K562 (cell line): ENCODE measurements around the gene GYG2. TPM values are rescaled to one million over a fixed set of nuclear protein-coding genes. Genes with fewer than 3 reads are reported as not detected.
"Not testable (repeated sequence)": the region's sequence is repeated elsewhere in the genome, so short reads cannot be mapped to it uniquely, and the experiment has no call there.

Source experiments
- ATAC-seq: fragments of 200-7000 bp; cut with Tn5 transposase; 3 replicates; pipeline ENCODE4 v1.9.1; 2020; ENCODE audit warnings: moderate library complexity
- BruUV-seq: library from RNA; stranded (reverse); fragments of 400-500 nt; replicated peaks from 2 replicates; lab custom pipeline; 2021; lab: Mats Ljungman, UMichigan
- CTCF ChIA-PET: fragments of 300-600 bp; formaldehyde crosslinking; extraction: SDS; loops from one replicate; lab custom pipeline; 2021; ENCODE audit warnings: low intra/inter-chr PET ratio; lab: Yijun Ruan, JAX
- POLR2A ChIA-PET: fragments of 300-600, 350-650 bp; sonication (Branson Sonifier 250); formaldehyde crosslinking; extraction: SDS; loops from one replicate; lab custom pipeline; 2021; ENCODE audit warnings: antibody characterized with exemption, inconsistent platforms; lab: Yijun Ruan, JAX
- DNase-seq, 4 experiments: peaks; one replicate each; pipeline versions ENCODE4 v3.0.0 to v3.0.0-alpha.2; 2011 to 2018; ENCODE audit warnings: low spot score in 3 of 4, mixed read lengths in 3 of 4; ENCODE audit errors: extremely low read depth in 1 of 4
- FAIRE-seq: peaks from 2 replicates; lab custom pipeline; 2011; peaks lifted over from hg19 to GRCh38; lab: Jason Lieb, UNC
- H2AFZ ChIP-seq: 2 replicates; pipeline ENCODE4 v1.6.0; 2011; ENCODE audit warnings: low read depth, low read length, control low read depth, inconsistent platforms
- H3K27ac ChIP-seq: fragments of 200-600 bp; 3 replicates; pipeline ENCODE4 v1.8.0; 2011; ENCODE audit warnings: low read depth, mild to moderate bottlenecking, control low read depth, inconsistent platforms, low read length, moderate library complexity, mixed read lengths; ENCODE audit errors: extremely low read depth
- H3K27me3 ChIP-seq, 2 experiments: fragments of 300-600 bp in 1 of 2; 2 replicates in 1 of 2; 3 replicates in 1 of 2; pipeline versions ENCODE4 v1.6.0 to v1.8.0; 2011; ENCODE audit warnings: inconsistent platforms in 2 of 2, low read length in 2 of 2, mild to moderate bottlenecking in 1 of 2, mixed read lengths in 1 of 2, moderate library complexity in 1 of 2; ENCODE audit not compliant: control insufficient read depth in 2 of 2, insufficient read depth in 2 of 2
- H3K36me3 ChIP-seq: fragments of 300-600 bp; 3 replicates; pipeline ENCODE4 v1.8.0; 2011; ENCODE audit warnings: mild to moderate bottlenecking, low read length, inconsistent platforms; ENCODE audit not compliant: control insufficient read depth, insufficient read depth
- H3K4me1 ChIP-seq, 2 experiments: fragments of 200-600 bp in 1 of 2; replicated peaks in 1 of 2; 2 replicates in 1 of 2; 3 replicates in 1 of 2; pipeline versions ENCODE4 v1.5.1 to v1.8.0; 2011; ENCODE audit warnings: inconsistent platforms in 2 of 2, low read length in 2 of 2, mild to moderate bottlenecking in 1 of 2, mixed read lengths in 1 of 2, moderate library complexity in 1 of 2; ENCODE audit not compliant: control insufficient read depth in 2 of 2, insufficient read depth in 2 of 2
- H3K4me2 ChIP-seq: 2 replicates; pipeline ENCODE4 v1.6.1; 2011; ENCODE audit warnings: low read length, control low read depth, inconsistent platforms, mixed read lengths; ENCODE audit not compliant: insufficient read depth
- H3K4me3 ChIP-seq: fragments of 200-600 bp; sonication (generic), shearing (Covaris generic); 2 replicates; pipeline ENCODE4 v1.5.1; 2016; ENCODE audit warnings: control low read depth, inconsistent platforms
- H3K79me2 ChIP-seq: fragments of 200-600 bp; 3 replicates; pipeline ENCODE4 v1.8.0; 2011; ENCODE audit warnings: low read length, inconsistent platforms; ENCODE audit not compliant: control insufficient read depth, insufficient read depth
- H3K9ac ChIP-seq, 2 experiments: 2 replicates each; pipeline versions ENCODE4 v1.6.0 to v1.6.1; 2011; ENCODE audit warnings: low read depth in 2 of 2, low read length in 2 of 2, control low read depth in 1 of 2, inconsistent platforms in 1 of 2, mild to moderate bottlenecking in 1 of 2, mixed read lengths in 1 of 2; ENCODE audit not compliant: insufficient read depth in 1 of 2
- H3K9me1 ChIP-seq: one replicate; pipeline ENCODE4 v1.6.0; 2011; ENCODE audit warnings: inconsistent platforms, mild to moderate bottlenecking, low read length, moderate library complexity; ENCODE audit not compliant: control insufficient read depth, insufficient read depth
- H3K9me3 ChIP-seq: replicated peaks from 2 replicates; pipeline ENCODE4 v1.5.1; 2011; ENCODE audit warnings: low read depth, low read length, inconsistent platforms; ENCODE audit not compliant: control insufficient read depth, insufficient read depth
- H4K20me1 ChIP-seq: replicated peaks from 2 replicates; pipeline ENCODE4 v1.6.1; 2011; ENCODE audit warnings: low read length, inconsistent platforms, mixed read lengths; ENCODE audit not compliant: control insufficient read depth, insufficient read depth
- ARID1B ChIP-seq: fragments of 450-650 bp; IDR thresholded peaks from 2 replicates; pipeline ENCODE4 v1.6.1; 2016; ENCODE audit warnings: antibody characterized with exemption, mild to moderate bottlenecking, inconsistent platforms
- CBFA2T3 ChIP-seq: fragments of 450-650 bp; IDR thresholded peaks from 2 replicates; pipeline ENCODE4 v1.6.1; 2017
- CXXC5 ChIP-seq: fragments of 250-450 bp; sonication (Bioruptor Pico); IDR thresholded peaks from 2 replicates; pipeline ENCODE4 v1.8.0; 2022; ENCODE audit warnings: inconsistent platforms, mild to moderate bottlenecking, moderate library complexity
- DPF2 ChIP-seq: fragments of 450-650 bp; IDR thresholded peaks from 2 replicates; pipeline ENCODE4 v1.6.1; 2016
- EP400 ChIP-seq: fragments of 450-650 bp; IDR thresholded peaks from 2 replicates; pipeline ENCODE4 v1.6.1; 2017; ENCODE audit warnings: antibody characterized with exemption, mild to moderate bottlenecking, moderate library complexity
- FOSL1 ChIP-seq: fragments of 200-800 bp; sonication (Bioruptor generic); conservative IDR thresholded peaks from 2 replicates; pipeline ENCODE4 v1.6.1; 2016; ENCODE audit warnings: missing genetic modification characterization, missing compliant biosample characterization
- FOXJ2 ChIP-seq: fragments of 200-800 bp; sonication (Bioruptor generic); IDR thresholded peaks from 2 replicates; pipeline ENCODE4 v1.6.1; 2016; ENCODE audit warnings: missing genetic modification characterization, missing compliant biosample characterization
- GTF2E2 ChIP-seq: fragments of 200-800 bp; sonication (Bioruptor generic); IDR thresholded peaks from 2 replicates; pipeline ENCODE4 v1.6.1; 2016; ENCODE audit warnings: missing genetic modification characterization, missing compliant biosample characterization
- NCOA1 ChIP-seq: fragments of 450-650 bp; IDR thresholded peaks from 2 replicates; pipeline ENCODE4 v1.6.1; 2016; ENCODE audit warnings: low read depth
- NFRKB ChIP-seq: fragments of 450-650 bp; IDR thresholded peaks from 2 replicates; pipeline ENCODE4 v1.6.1; 2016; ENCODE audit warnings: low read depth
- OTX1 ChIP-seq: fragments of 450-650 bp; formaldehyde crosslinking; IDR thresholded peaks from 2 replicates; pipeline ENCODE4 v1.4.0; 2022; ENCODE audit warnings: mild to moderate bottlenecking
- POLR2H ChIP-seq: IDR thresholded peaks from 2 replicates; pipeline ENCODE4 v1.6.1; 2016; ENCODE audit warnings: missing genetic modification characterization, low read depth, mild to moderate bottlenecking, control low read depth, missing compliant biosample characterization, moderate library complexity
- RFX1 ChIP-seq: fragments of 450-650 bp; IDR thresholded peaks from 2 replicates; pipeline ENCODE4 v1.6.1; 2016; ENCODE audit warnings: mild to moderate bottlenecking, moderate library complexity
- SMAD4 ChIP-seq: fragments of 250-450 bp; sonication (Bioruptor Pico); conservative IDR thresholded peaks from 2 replicates; pipeline ENCODE4 v1.8.0; 2021; ENCODE audit warnings: inconsistent platforms, mild to moderate bottlenecking, moderate library complexity
- SMARCA4 ChIP-seq: fragments of 450-650 bp; IDR thresholded peaks from 2 replicates; pipeline ENCODE4 v1.6.1; 2016
- SOX6 ChIP-seq: fragments of 450-650 bp; IDR thresholded peaks from 2 replicates; pipeline ENCODE4 v1.6.1; 2014; ENCODE audit warnings: mild to moderate bottlenecking
- SRF ChIP-seq, 2 experiments: fragments of 250-450, 450-650 bp in 1 of 2; sonication (Bioruptor Pico) in 1 of 2; sonication (generic) in 1 of 2; formaldehyde crosslinking; IDR thresholded peaks; 2 replicates each; pipeline versions ENCODE4 v1.5.0 to v1.5.1; 2020 to 2022; ENCODE audit warnings: mild to moderate bottlenecking in 1 of 2, missing genetic modification reagents in 1 of 2
- STAT5A ChIP-seq: IDR thresholded peaks from 2 replicates; pipeline ENCODE4 v1.6.1; 2012; ENCODE audit warnings: low read length, inconsistent platforms, borderline replicate concordance
- SUPT5H ChIP-seq: fragments of 450-650 bp; IDR thresholded peaks from 2 replicates; pipeline ENCODE4 v1.6.1; 2016
- ZEB2 ChIP-seq: fragments of 450-650 bp; IDR thresholded peaks from 2 replicates; pipeline ENCODE4 v1.6.1; 2016
- ZSCAN29 ChIP-seq: fragments of 450-650 bp; IDR thresholded peaks from 2 replicates; pipeline ENCODE4 v1.6.1; 2017
- WGBS: fragments of 100-300 bp; shearing (Covaris generic); methylation state at CpG from one replicate; pipeline ENCODE4 v1.1.6; 2016; ENCODE audit warnings: low coverage, mixed read lengths; ENCODE audit not compliant: insufficient coverage; ENCODE audit errors: missing lambda C conversion rate; 5-methylcytosine and 5-hydroxymethylcytosine counted together
- in situ Hi-C: fragments of 300-500 bp; cut with MboI; formaldehyde crosslinking; loops from 4 replicates; pipeline ENCODE4 v1.15.0; 2018; ENCODE audit warnings: inconsistent platforms, mixed read lengths
- intact Hi-C: fragments of 100-400 bp; cut with micrococcal nuclease; formaldehyde crosslinking; loops from 2 replicates; pipeline ENCODE4 v1.14.2; 2022
- polyA plus RNA-seq, 8 experiments: library from polyadenylated mRNA; depleted of rRNA in 4 of 8; stranded (reverse) in 5 of 8; unstranded in 3 of 8; fragments of >200 nt; fragmentation: Nextera tagmentation in 2 of 8; fragmentation: Illumina TruSeq in 1 of 8; extraction: Ambion mirVana in 2 of 8; extraction: Trizol in 1 of 8; gene quantifications; 2 replicates each; pipeline versions ENCODE4 v1.2.1 to v1.2.3, GENCODE V29; 2011 to 2014; ENCODE audit warnings: inconsistent platforms in 1 of 8, missing spikeins in 1 of 8
- total RNA-seq, 7 experiments: library from RNA; depleted of rRNA in 6 of 7; stranded (reverse); fragments of >200 nt in 6 of 7; fragmentation: Illumina TruSeq in 2 of 7; extraction: Trizol in 2 of 7; gene quantifications; 2 replicates each; pipeline versions ENCODE4 v1.2.1 to v1.2.3, GENCODE V29; 2011 to 2021; ENCODE audit warnings: low replicate concordance in 1 of 7
- TF ChIP-seq, protein P1 (sequence below), 2 experiments: fragments of 250-450 bp in 1 of 2; fragments of 450-650 bp in 1 of 2; sonication (Bioruptor Pico) in 1 of 2; IDR thresholded peaks; 2 replicates each; pipeline versions ENCODE4 v1.6.1 to v1.8.0; 2016 to 2021; ENCODE audit warnings: mild to moderate bottlenecking in 2 of 2, moderate library complexity in 2 of 2, missing compliant biosample characterization in 1 of 2, missing genetic modification characterization in 1 of 2

The GYG2 gene
- total and polyA plus RNA-seq, 9 of the 15 experiments (the other 6 are each of a cell fraction or from before 2014, with no cell fraction given) = 0.24 to 4.4 (median 2.9) TPM

DNA sequence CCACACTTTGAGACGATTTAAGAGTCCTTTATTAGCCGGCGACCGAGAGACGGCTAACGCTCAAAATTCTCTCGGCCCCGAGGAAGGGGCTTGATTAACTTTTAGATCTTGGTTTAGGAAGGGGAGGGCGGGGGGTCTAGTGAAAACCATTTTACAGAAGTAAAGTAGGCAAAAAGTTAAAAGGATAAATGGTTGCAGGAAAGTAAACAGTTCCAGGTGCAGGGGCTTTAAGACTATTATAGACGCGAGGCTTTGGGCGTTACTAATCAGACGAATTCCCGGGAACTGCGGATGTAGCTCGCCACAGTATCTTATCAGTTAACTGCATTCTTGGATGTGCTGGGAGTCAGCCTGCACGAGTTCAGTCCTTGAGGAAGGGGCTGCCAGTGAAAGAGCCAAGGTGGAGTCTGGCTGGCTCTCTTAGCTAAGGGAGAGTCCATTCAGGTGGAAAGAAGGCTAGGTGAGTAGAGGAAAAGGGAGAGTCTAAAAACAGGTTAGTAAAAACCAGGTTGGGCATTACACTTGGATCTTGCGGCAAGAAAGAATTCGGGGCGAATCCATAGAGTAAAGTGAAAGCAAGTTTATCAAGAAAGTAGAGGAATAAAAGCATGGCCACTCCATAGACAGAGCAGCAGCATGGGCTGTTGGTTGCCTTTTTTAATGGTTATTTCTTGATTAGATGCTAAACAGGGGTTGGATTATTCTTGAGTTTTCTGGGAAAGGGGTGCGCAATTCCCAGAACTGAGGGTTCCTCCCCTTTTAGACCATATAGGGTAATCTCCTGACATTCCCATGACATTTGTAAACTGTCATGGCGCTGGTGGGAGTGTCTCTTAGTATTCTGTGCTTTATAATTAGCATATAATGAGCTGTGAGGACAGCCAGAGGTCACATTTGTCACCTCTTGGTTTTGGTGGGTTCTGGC, 62.1 kb downstream of the GYG2 start:
- H3K9me3 ChIP-seq, H4K20me1 ChIP-seq, H3K9me1 ChIP-seq, H3K79me2 ChIP-seq, H3K27me3 ChIP-seq, H3K36me3 ChIP-seq, CTCF ChIA-PET: not testable (repeated sequence)
- peak overlapping the region; percentile 91 for H2AFZ ChIP-seq
- ATAC-seq (peak; percentile 84), FAIRE-seq (peak; percentile 98), DNase-seq (peak in 1 of 4 experiments; percentile 34)
- in situ Hi-C loops = loop anchor here (25.0 kb wide), 1 partner anchor 747 kb away; no protein-coding TSS in a partner anchor
- WGBS = 0% methylated on average over 17 of the region's 22 CpGs
- peaks cover 10 to 25% of the 10 kb centered on the region in 2 experiments; a peak in 4 of 5 replicates for H3K4me1 ChIP-seq
- POLR2A ChIA-PET = interaction anchor here (0.6 kb wide), 1 partner anchor 81 kb away, joined by 3 read pairs; no protein-coding TSS in a partner anchor
- H3K9ac ChIP-seq = peak overlapping the region; percentile 72 to 78; a peak in 3 of 4 replicates
- intact Hi-C loops = loop anchor here (2.0 kb wide), 2 partner anchors 32 to 748 kb away; no protein-coding TSS in a partner anchor
- TSS peak; percentile 98 for BruUV-seq
- peak overlapping the region; percentile 71 for H3K4me2 ChIP-seq
- H3K4me3 ChIP-seq = peak overlapping the region; percentile 16
- H3K27ac ChIP-seq = peak overlapping the region; percentile 97
- peak; percentile 66 for TF ChIP-seq ZEB2
- TF ChIP-seq DPF2 = peak; percentile 35; the same call in 1 of the 2 replicates
- TF ChIP-seq, protein P1, sequence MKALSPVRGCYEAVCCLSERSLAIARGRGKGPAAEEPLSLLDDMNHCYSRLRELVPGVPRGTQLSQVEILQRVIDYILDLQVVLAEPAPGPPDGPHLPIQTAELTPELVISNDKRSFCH (CRISPR knock-in tag; IDR thresholded peaks at IDR 0.05) = not testable (repeated sequence)
- TF ChIP-seq, protein P1 (tag; IDR thresholded peaks at IDR 0.05) = 0 out of 2 replicates have a peak, but pooled peaks have one; percentile 16
- 0 out of 2 replicates have a peak, but pooled peaks have one; percentile 49 for TF ChIP-seq NCOA1
- TF ChIP-seq RFX1 = peak; percentile 53
- peak; percentile 36; the same call in 1 of the 2 replicates for TF ChIP-seq SUPT5H
- TF ChIP-seq STAT5A = peak; percentile 53; the same call in 1 of the 2 replicates
- peak; percentile 60; the same call in 1 of the 2 replicates for TF ChIP-seq EP400
- peak; percentile 33 for TF ChIP-seq NFRKB
- TF ChIP-seq SMAD4 (CRISPR knock-in tag) = 0 out of 2 replicates have a peak, but pooled peaks have one; percentile 36
- TF ChIP-seq ARID1B = peak; percentile 55
- TF ChIP-seq FOSL1 (tag) = peak; percentile 46
- TF ChIP-seq GTF2E2 (tag) = peak; percentile 58; the same call in 1 of the 2 replicates
- peak; percentile 51; the same call in 1 of the 2 replicates for TF ChIP-seq ZSCAN29
- TF ChIP-seq CBFA2T3 = 0 out of 2 replicates have a peak, but pooled peaks have one; percentile 4
- 0 out of 2 replicates have a peak, but pooled peaks have one; percentile 32 for TF ChIP-seq OTX1
- TF ChIP-seq POLR2H (tag) = peak; percentile 78
- TF ChIP-seq FOXJ2 = peak; percentile 32; the same call in 1 of the 2 replicates
- TF ChIP-seq SRF (CRISPR knock-in tag; IDR thresholded peaks at IDR 0.05) = peak in 1 of 2 experiments; percentile 89; a peak in 2 of 4 replicates
- TF ChIP-seq SMARCA4 = peak; percentile 22; the same call in 1 of the 2 replicates
- 0 out of 2 replicates have a peak, but pooled peaks have one; percentile 23 for TF ChIP-seq CXXC5 (CRISPR knock-in tag)
- peak; percentile 32; the same call in 1 of the 2 replicates for TF ChIP-seq SOX6
